Right atrium auricular region (tissue), 2 donors: ENCODE measurements around the gene TBC1D5. TPM values are rescaled to one million over a fixed set of nuclear protein-coding genes. Genes with fewer than 3 reads are reported as not detected.
"Not testable (repeated sequence)": the region's sequence is repeated elsewhere in the genome, so short reads cannot be mapped to it uniquely, and the experiment has no call there.

ENCODE experiments used
- DNase-seq: peaks from one replicate; pipeline ENCODE4 v3.0.0-alpha.2; 2019; ENCODE audit warnings: low spot score
- H3K27ac ChIP-seq, 2 donors: fragments of 200-600 bp; sonication (generic); 1 replicate in 1 of 2; 2 replicates in 1 of 2; pipeline ENCODE4 v1.5.1; 2016 to 2019
- H3K27me3 ChIP-seq, 2 donors: fragments of 200-600 bp; sonication (generic); one replicate each; pipeline versions ENCODE4 v1.5.1 to v1.6.0; 2017 to 2019
- H3K36me3 ChIP-seq: fragments of 200-600 bp; sonication (generic); one replicate; pipeline ENCODE4 v1.5.1; 2016
- H3K4me1 ChIP-seq, 2 donors: fragments of 200-600 bp; sonication (generic); one replicate each; pipeline versions ENCODE4 v1.5.1 to v1.6.0; 2017 to 2019
- H3K4me3 ChIP-seq, 2 donors: fragments of 200-600 bp; sonication (generic); 1 replicate in 1 of 2; 2 replicates in 1 of 2; pipeline ENCODE4 v1.5.1; 2017 to 2019; ENCODE audit warnings: mild to moderate bottlenecking in 1 of 2, moderate library complexity in 1 of 2
- H3K9me3 ChIP-seq, 2 donors: fragments of 200-600 bp; sonication (generic); one replicate each; pipeline ENCODE4 v1.5.1; 2019
- CTCF ChIP-seq, 2 donors: fragments of 200-600 bp; sonication (generic); IDR thresholded peaks; one replicate each; pipeline ENCODE4 v1.5.1; 2019; ENCODE audit warnings: antibody characterized with exemption in 2 of 2
- total RNA-seq, 2 donors: library from RNA; depleted of rRNA; stranded (reverse); fragments of >200 nt; gene quantifications; one replicate each; pipeline ENCODE4 v1.1.0, GENCODE V29; 2016

Gene TBC1D5
- 10 to 100 TPM; 35.2 to 40.2 TPM for total RNA-seq

GRCh38 chr3:17742102-17742879 lies at the start of gene TBC1D5:
Gene TBC1D5 (minus strand): TSS chr3:17742631. CDS start chr3:17508570, 234,061 bp downstream.
- peak within 1 kb of the TSS; percentile 98 to 99 for H3K27ac ChIP-seq
- H3K27me3 ChIP-seq, result no peaks in the 10 kb centered on the region
- H3K9me3 ChIP-seq, result no peaks in the 10 kb centered on the region
- TF ChIP-seq CTCF (IDR thresholded peaks at IDR 0.05), result no peak
- H3K36me3 ChIP-seq, result no peaks in the 10 kb centered on the region
- peak; percentile 95 for DNase-seq
- peak within 1 kb of the TSS; percentile 72 to 94 for H3K4me3 ChIP-seq
- peaks cover 0 to 23% of the 10 kb centered on the region in 2 donors for H3K4me1 ChIP-seq

GRCh38 chr3:17783426-17783825 lies 41.0 kb upstream of the TBC1D5 start:
- Histone ChIP-seq H3K4me1 (no peaks in the 10 kb centered on the region), H3K27me3 (no peaks in the 10 kb centered on the region), H3K4me3 (no peak overlapping the region), H3K9me3 (no peaks in the 10 kb centered on the region), H3K36me3 (no peaks in the 10 kb centered on the region), H3K27ac (no peak overlapping the region)
- no peak for DNase-seq
- TF ChIP-seq CTCF (IDR thresholded peaks at IDR 0.05), result no peak

GRCh38 chr3:17782751-17783150 lies 40.3 kb upstream of the TBC1D5 start:
- H3K4me1 ChIP-seq, result no peaks in the 10 kb centered on the region
- H3K9me3 ChIP-seq, result no peaks in the 10 kb centered on the region
- no peak for DNase-seq
- TF ChIP-seq CTCF (IDR thresholded peaks at IDR 0.05), result no peak
- no peak overlapping the region for H3K27ac ChIP-seq
- no peak overlapping the region for H3K4me3 ChIP-seq
- no peaks in the 10 kb centered on the region for H3K36me3 ChIP-seq
- H3K27me3 ChIP-seq, result no peaks in the 10 kb centered on the region

GRCh38 chr3:17780369-17780768 lies 37.9 kb upstream of the TBC1D5 start:
- H3K27me3 ChIP-seq, H3K27ac ChIP-seq, DNase-seq, H3K36me3 ChIP-seq, H3K4me1 ChIP-seq, H3K9me3 ChIP-seq, H3K4me3 ChIP-seq: not testable (repeated sequence)

- H3K9me3 ChIP-seq, DNase-seq, H3K4me3 ChIP-seq, H3K27me3 ChIP-seq, H3K4me1 ChIP-seq, H3K36me3 ChIP-seq, H3K27ac ChIP-seq: not testable (repeated sequence)
These were observed 37.1 kb upstream of the TBC1D5 start for GRCh38 chr3:17779304-17780250.

- not testable (repeated sequence) for H3K4me1 ChIP-seq, DNase-seq, H3K27me3 ChIP-seq
These were observed 34.9 kb upstream of the TBC1D5 start for GRCh38 chr3:17777326-17777725.

GRCh38 chr3:17775073-17775472 lies 32.6 kb upstream of the TBC1D5 start:
- no peak for TF ChIP-seq CTCF (IDR thresholded peaks at IDR 0.05)

More at GRCh38 chr3:17777326-17777725, 34.9 kb upstream of the TBC1D5 start:
- not testable (repeated sequence) for H3K4me3 ChIP-seq, H3K27ac ChIP-seq, H3K9me3 ChIP-seq, H3K36me3 ChIP-seq

GRCh38 chr3:17774180-17774910 lies 31.9 kb upstream of the TBC1D5 start:
- H3K36me3 ChIP-seq, H3K9me3 ChIP-seq, H3K4me3 ChIP-seq, H3K4me1 ChIP-seq, H3K27ac ChIP-seq, DNase-seq, H3K27me3 ChIP-seq: not testable (repeated sequence)

More at GRCh38 chr3:17775073-17775472, 32.6 kb upstream of the TBC1D5 start:
- no peak overlapping the region for H3K4me3 ChIP-seq
- DNase-seq, result no peak
- H3K9me3 ChIP-seq, result no peaks in the 10 kb centered on the region
- no peaks in the 10 kb centered on the region for H3K27me3 ChIP-seq
- H3K4me1 ChIP-seq, result no peaks in the 10 kb centered on the region
- H3K36me3 ChIP-seq, result no peaks in the 10 kb centered on the region
- H3K27ac ChIP-seq, result no peak overlapping the region
